Measurements from ENCODE around the gene AMOTL2. TPM values are rescaled to one million over a fixed set of nuclear protein-coding genes. Genes with fewer than 3 reads are reported as not detected.

AMOTL2 gene
- total and polyA plus RNA-seq, 2 experiments from 2014 or later = 17.9 to 102 TPM

- H3K27me3 Mint-ChIP-seq (ENCODE audit: insufficient read depth, low read depth, poor library complexity) = peaks cover 22% of the 10 kb centered on the region
- H3K4me1 ChIP-seq (ENCODE audit: insufficient read depth) = peaks cover 31% of the 10 kb centered on the region
- DNase-seq (ENCODE audit: low spot score) = no peak
Measured at GRCh38 chr3:134362221-134362620, 12.0 kb downstream of the AMOTL2 start.

GRCh38 chr3:134361162-134361835 is 12.9 kb downstream of the AMOTL2 start:
- Mint-ChIP-seq H3K36me3 (ENCODE audit: low read depth) (peaks cover 98% of the 10 kb centered on the region), H3K27me3 (ENCODE audit: insufficient read depth, low read depth, poor library complexity) (peaks cover 18% of the 10 kb centered on the region), H3K4me1 (peaks cover 57% of the 10 kb centered on the region), H3K9me3 (no peaks in the 10 kb centered on the region; the same call in 2 of the 3 replicates), H3K27ac (no peak overlapping the region), H3K4me3 (no peak overlapping the region)
- Histone ChIP-seq H3K9me2 (ENCODE audit: insufficient read depth) (no peaks in the 10 kb centered on the region), H3K4me2 (no peak overlapping the region), H4K20me1 (replicated peaks; ENCODE audit: insufficient read depth) (peaks cover 7% of the 10 kb centered on the region), H3K79me2 (replicated peaks; ENCODE audit: insufficient read depth) (peaks cover 19% of the 10 kb centered on the region), H3K4me3 (no peak overlapping the region), H3K4me1 (ENCODE audit: insufficient read depth) (peaks cover 31% of the 10 kb centered on the region), H3K27me3 (ENCODE audit: insufficient read depth) (no peaks in the 10 kb centered on the region), H3K36me3 (ENCODE audit: insufficient read depth) (peaks cover 64% of the 10 kb centered on the region), H3K27ac (ENCODE audit: low read depth) (no peak overlapping the region), H2AFZ (no peak overlapping the region), H3F3A (replicated peaks; ENCODE audit: low read depth) (peaks cover 24% of the 10 kb centered on the region)
- no peak for DNase-seq (ENCODE audit: low spot score)
- ATAC-seq = no peak
- TF ChIP-seq EZH2 (IDR thresholded peaks at IDR 0.05; ENCODE audit: low read depth, unreplicated experiment) = no peak
- no peak for TF ChIP-seq EZH2phosphoT487 (IDR thresholded peaks at IDR 0.05; ENCODE audit: unreplicated experiment)
- no peak for TF ChIP-seq ZNF114 (CRISPR knock-in tag; IDR thresholded peaks at IDR 0.05)
- TF ChIP-seq ZNF331 (CRISPR knock-in tag; IDR thresholded peaks at IDR 0.05; ENCODE audit: low read depth) = no peak
- no peak for TF ChIP-seq POLR2AphosphoS5 (IDR thresholded peaks at IDR 0.05; ENCODE audit: low read depth)
- TF ChIP-seq STAT1 (IDR thresholded peaks at IDR 0.05; ENCODE audit: unreplicated experiment) = no peak
- no peak for TF ChIP-seq REST (IDR thresholded peaks at IDR 0.05; ENCODE audit: unreplicated experiment)

More at GRCh38 chr3:134362221-134362620, 12.0 kb downstream of the AMOTL2 start:
- no peak overlapping the region for H3K4me2 ChIP-seq
- H3K27ac ChIP-seq (ENCODE audit: low read depth) = no peak overlapping the region
- Mint-ChIP-seq H3K36me3 (ENCODE audit: low read depth) (peaks cover 98% of the 10 kb centered on the region), H3K4me1 (peaks cover 54% of the 10 kb centered on the region), H3K27ac (no peak overlapping the region), H3K4me3 (no peak overlapping the region), H3K9me3 (no peaks in the 10 kb centered on the region; the same call in 2 of the 3 replicates)
- TF ChIP-seq EZH2phosphoT487 (IDR thresholded peaks at IDR 0.05; ENCODE audit: unreplicated experiment) (no peak), POLR2AphosphoS5 (IDR thresholded peaks at IDR 0.05; ENCODE audit: low read depth) (no peak), REST (IDR thresholded peaks at IDR 0.05; ENCODE audit: unreplicated experiment) (no peak), ZNF331 (CRISPR knock-in tag; IDR thresholded peaks at IDR 0.05; ENCODE audit: low read depth) (no peak), EZH2 (IDR thresholded peaks at IDR 0.05; ENCODE audit: low read depth, unreplicated experiment) (no peak), ETS1 (IDR thresholded peaks at IDR 0.05) (no peak)
- peaks cover 24% of the 10 kb centered on the region for H3F3A ChIP-seq (replicated peaks; ENCODE audit: low read depth)
- peaks cover 59% of the 10 kb centered on the region for H3K36me3 ChIP-seq (ENCODE audit: insufficient read depth)
- H3K4me3 ChIP-seq = no peak overlapping the region
- H3K27me3 ChIP-seq (ENCODE audit: insufficient read depth) = no peaks in the 10 kb centered on the region
- H4K20me1 ChIP-seq (replicated peaks; ENCODE audit: insufficient read depth) = peaks cover 8% of the 10 kb centered on the region
- no peak for ATAC-seq
- H3K9me2 ChIP-seq (ENCODE audit: insufficient read depth) = no peaks in the 10 kb centered on the region
- H3K79me2 ChIP-seq (replicated peaks; ENCODE audit: insufficient read depth) = peaks cover 19% of the 10 kb centered on the region
- no peak overlapping the region for H2AFZ ChIP-seq
